PC-3 (cell line): ENCODE results near the gene CLTCL1.

Source experiments
- EZH2 ChIP-seq: fragments of 300-600 bp; sonication (generic); IDR thresholded peaks from one replicate; pipeline ENCODE4 v1.6.1; 2017; ENCODE audit warnings: antibody characterized with exemption, mild to moderate bottlenecking, low read length; ENCODE audit not compliant: unreplicated experiment
- TF ChIP-seq, protein P1 (sequence below): fragments of 300-600 bp; sonication (generic); conservative IDR thresholded peaks from 2 replicates; pipeline ENCODE4 v1.5.1; 2017; ENCODE audit warnings: antibody characterized with exemption, low read depth, mild to moderate bottlenecking, low read length

DNA sequence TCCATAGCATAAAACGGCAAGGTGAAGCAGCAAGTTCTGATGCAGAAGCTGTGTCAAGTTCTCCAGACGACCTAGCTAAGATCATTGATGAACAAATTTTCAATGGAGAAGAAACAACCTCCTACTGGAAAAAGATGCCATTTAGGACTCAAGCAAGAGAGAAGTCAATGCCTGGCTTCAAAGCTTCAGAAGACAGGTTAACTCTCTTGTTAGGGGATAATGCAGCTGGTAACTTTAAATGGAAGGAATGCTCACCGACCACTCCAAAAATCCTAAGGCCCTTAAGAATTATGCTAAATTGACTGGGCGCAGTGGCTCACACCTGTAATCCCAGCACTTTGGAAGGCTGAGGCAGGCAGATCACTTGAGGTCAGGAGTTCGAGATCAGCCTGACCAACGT, 31.3 kb downstream of the CLTCL1 start:
- TF ChIP-seq, protein P1, sequence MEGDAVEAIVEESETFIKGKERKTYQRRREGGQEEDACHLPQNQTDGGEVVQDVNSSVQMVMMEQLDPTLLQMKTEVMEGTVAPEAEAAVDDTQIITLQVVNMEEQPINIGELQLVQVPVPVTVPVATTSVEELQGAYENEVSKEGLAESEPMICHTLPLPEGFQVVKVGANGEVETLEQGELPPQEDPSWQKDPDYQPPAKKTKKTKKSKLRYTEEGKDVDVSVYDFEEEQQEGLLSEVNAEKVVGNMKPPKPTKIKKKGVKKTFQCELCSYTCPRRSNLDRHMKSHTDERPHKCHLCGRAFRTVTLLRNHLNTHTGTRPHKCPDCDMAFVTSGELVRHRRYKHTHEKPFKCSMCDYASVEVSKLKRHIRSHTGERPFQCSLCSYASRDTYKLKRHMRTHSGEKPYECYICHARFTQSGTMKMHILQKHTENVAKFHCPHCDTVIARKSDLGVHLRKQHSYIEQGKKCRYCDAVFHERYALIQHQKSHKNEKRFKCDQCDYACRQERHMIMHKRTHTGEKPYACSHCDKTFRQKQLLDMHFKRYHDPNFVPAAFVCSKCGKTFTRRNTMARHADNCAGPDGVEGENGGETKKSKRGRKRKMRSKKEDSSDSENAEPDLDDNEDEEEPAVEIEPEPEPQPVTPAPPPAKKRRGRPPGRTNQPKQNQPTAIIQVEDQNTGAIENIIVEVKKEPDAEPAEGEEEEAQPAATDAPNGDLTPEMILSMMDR: no peak
- no peak for TF ChIP-seq EZH2
